Astrocyte of the spinal cord (primary cell): ENCODE data around the gene TNXB.
A peak's percentile ranks its signal among the peaks of the same experiment; 100 is the strongest.

Experiments used
- DNase-seq: peaks from one replicate; pipeline ENCODE4 v3.0.0; 2011; ENCODE audit warnings: low read depth, low spot score
- H3K4me3 ChIP-seq: 2 replicates; pipeline ENCODE4 v1.5.1; 2011; ENCODE audit warnings: low read depth, mild to moderate bottlenecking, low read length, moderate library complexity
- CTCF ChIP-seq: IDR thresholded peaks from 2 replicates; pipeline ENCODE4 v1.5.1; 2012; ENCODE audit warnings: low read depth, mild to moderate bottlenecking, low read length, inconsistent platforms
- in situ Hi-C: cut with HindIII; loops from 2 replicates; pipeline ENCODE4 v1.10.0; 2017; ENCODE audit warnings: low sequenced_read_pairs

Gene TNXB

GRCh38 chr6:32079566-32080290 is 29.4 kb downstream of the TNXB start:
- H3K4me3 ChIP-seq, result no peak overlapping the region
- in situ Hi-C loops, result no loop called here
- no peak for TF ChIP-seq CTCF
- no peak for DNase-seq

- TF ChIP-seq CTCF, result no peak
These were observed 32.8 kb downstream of the TNXB start for GRCh38 chr6:32076321-32076809.

GRCh38 chr6:32075781-32076180 is 33.4 kb downstream of the TNXB start:
- in situ Hi-C loops, result no loop called here
- DNase-seq, result no peak
- TF ChIP-seq CTCF, result no peak
- H3K4me3 ChIP-seq, result no peak overlapping the region

More at GRCh38 chr6:32076321-32076809, 32.8 kb downstream of the TNXB start:
- in situ Hi-C loops, result no loop called here
- no peak overlapping the region for H3K4me3 ChIP-seq
- peak; percentile 55 for DNase-seq

DNA sequence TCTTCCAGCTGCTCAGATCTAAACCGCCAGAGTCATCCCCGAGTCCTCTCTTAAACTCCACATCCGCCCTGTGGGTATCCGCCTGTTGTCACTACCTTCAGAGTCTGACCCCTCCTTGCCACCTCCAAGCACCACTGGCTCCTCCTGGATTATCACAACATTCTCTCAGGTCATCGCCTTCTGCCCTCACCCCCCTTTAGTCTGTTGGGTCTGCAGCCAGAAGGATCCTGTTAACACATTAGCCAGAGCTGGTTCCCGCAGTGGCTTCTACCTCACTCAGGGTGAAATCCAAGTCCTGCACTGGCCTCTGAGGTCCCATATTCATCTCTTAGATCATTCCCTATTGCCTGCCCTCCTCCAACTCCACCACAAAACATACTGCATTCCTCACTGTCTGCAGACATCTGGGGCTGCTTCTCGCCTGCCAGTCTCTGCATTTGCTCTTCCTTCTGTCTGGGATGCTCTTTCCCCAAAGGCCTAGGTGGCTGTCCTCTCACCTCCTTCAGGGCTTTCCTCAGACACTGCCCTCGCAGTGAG is 34.1 kb downstream of the TNXB start:
- in situ Hi-C loops, result no loop called here
- no peak overlapping the region for H3K4me3 ChIP-seq
- DNase-seq, result no peak
- no peak for TF ChIP-seq CTCF

- DNase-seq, result no peak
- no peak for TF ChIP-seq CTCF
- no peak overlapping the region for H3K4me3 ChIP-seq
- in situ Hi-C loops, result no loop called here
These were observed 35.5 kb downstream of the TNXB start for GRCh38 chr6:32073613-32074012.

DNA sequence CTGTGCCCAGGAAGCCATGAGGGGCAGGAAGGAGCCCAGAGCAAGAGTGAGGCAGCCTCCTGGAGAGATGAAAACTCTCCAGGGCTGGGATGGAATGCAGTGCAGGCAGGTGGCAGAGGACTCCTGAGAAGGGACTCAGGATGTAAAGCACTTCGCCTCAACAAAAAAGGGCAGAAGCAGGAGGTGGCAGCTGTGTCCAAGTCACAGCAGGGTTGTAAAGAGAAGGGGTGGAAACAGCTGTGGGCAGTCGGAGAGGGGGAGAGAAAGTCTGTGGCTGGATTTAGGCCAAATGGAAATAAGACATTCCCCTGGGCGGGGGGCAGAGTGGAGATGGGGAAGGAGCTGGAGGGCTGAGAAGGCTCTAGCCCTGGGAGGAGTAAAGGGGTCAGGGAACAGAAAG is 36.0 kb downstream of the TNXB start:
- H3K4me3 ChIP-seq, result no peak overlapping the region
- no peak for DNase-seq
- in situ Hi-C loops, result no loop called here
- TF ChIP-seq CTCF, result no peak
